Suppressor macrophage (primary cell): ENCODE measurements around the gene LYPD4.
"Not testable (repeated sequence)": the region's sequence is repeated elsewhere in the genome, so short reads cannot be mapped to it uniquely, and the experiment has no call there.

Experiments used
- DNase-seq, 4 experiments: peaks; one replicate each; pipeline ENCODE4 v3.0.0-alpha.2; 2020 to 2022

LYPD4 gene

DNA sequence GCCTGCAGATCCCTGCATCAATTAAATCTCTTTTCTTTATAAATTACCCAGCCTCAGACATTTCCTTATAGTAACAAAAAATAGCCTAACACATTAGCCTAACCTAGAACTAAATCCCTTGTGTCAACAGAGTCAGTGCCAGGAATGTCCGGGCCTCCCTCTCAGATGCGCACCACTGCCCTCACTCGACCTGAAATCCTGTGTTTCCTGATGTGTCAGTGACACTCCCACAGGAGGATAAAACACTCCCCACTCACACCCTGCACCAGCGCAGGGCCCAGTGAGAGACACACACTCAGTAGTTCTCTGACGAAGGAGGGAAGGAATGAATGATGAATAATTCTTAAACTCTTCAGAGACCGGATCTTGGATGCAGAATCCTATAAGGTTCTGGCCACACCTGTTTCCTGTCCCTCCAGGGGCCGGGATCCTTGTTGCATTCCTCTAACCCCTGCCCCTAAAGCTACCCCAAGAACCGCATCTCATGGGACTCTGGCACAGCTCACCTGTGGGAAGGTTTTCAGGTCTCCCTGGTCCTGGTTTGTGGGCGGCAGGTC is 45.0 kb downstream of the LYPD4 start:
- no peak for DNase-seq

DNA sequence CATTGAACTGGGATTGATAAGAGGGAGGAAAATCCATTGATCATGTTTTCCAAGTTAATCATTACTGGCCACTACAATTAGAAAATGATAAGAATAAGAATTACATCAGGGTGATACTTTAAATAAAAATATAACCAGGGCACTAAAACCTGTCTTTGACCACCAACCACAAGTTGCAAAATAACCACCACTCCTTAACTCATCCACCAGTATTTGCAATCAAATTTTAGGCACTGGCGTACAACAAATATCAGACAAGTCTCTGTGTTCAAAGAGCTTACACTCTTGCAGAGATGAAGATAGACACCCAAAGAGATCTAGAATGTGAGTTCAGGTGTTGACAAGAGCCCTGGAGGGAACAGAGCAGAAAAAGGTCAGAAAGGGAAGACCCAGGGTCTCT is 47.6 kb downstream of the LYPD4 start:
- DNase-seq, result no peak

DNA sequence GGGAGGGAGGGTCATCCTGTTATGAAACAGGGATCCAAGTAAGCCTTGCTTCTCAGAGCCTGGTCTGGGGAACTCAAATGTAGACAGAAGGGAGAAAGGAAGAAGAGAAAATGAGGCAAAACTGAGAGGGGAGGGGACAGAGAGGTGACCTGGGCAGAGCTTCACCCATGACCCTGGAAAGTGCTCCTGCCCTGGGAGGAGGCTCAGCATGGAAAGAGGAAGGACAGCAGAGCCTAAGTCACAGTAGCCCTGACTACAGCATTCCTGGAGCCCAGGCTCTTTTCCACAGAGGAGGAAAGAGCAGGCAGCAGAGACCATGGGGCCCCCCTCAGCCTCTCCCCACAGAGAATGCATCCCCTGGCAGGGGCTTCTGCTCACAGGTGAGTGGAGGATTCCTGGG is 48.1 kb downstream of the LYPD4 start, which contains the start of gene CEACAM3:
TSS of gene CEACAM3 (plus strand) at position 226 of the 400 bp plus-strand sequence. CDS start at position 317, 91 bp downstream.
- peak; percentile 59 to 71 (median 66) for DNase-seq

DNA sequence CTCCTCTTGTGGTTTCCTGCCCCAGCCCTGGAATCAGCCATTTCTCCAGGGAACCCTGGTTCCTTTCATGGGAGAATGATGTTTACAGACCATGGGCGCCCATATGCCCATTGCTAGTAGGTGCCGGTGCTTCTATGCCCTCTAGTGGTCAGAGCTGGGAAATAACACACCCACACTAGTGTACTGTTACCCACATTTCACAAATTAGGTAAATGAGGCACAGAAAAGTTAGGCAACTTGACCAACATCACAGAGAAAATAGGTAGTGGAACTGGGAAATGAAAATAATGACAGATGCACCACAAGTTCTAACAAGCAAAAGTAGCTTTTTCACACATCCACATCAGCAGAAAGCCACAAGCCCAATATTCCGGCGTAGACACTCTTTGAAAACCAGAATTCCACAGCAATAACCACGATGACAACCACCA is 49.4 kb downstream of the LYPD4 start:
- DNase-seq, result peak; percentile 79 to 84 (median 81)

- DNase-seq, result no peak
Measured at GRCh38 chr19:41793414-41793727, 51.1 kb downstream of the LYPD4 start.

- peak; percentile 77 to 91 (median 86) for DNase-seq
Measured at GRCh38 chr19:41792513-41793413, 51.7 kb downstream of the LYPD4 start.

DNA sequence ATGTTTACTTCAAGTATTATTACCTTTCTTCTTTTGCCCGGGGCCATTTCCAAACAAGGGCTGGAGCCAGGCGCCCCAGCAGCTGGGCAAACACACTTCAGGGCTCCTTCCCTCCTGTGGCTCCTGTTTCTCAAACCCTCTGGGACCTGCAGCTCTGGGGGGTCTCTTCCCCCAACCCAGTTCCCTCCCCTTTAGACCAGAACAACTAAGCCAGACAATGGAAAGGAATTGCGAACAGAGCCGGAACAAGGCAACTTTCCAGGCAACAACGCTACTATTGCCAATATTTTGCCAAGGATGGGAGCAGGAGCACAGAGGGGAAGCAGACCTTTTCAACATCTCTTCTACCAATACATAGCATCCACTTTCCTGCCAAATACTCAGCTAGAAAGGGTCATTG is 55.4 kb downstream of the LYPD4 start:
- not testable (repeated sequence) for DNase-seq

DNA sequence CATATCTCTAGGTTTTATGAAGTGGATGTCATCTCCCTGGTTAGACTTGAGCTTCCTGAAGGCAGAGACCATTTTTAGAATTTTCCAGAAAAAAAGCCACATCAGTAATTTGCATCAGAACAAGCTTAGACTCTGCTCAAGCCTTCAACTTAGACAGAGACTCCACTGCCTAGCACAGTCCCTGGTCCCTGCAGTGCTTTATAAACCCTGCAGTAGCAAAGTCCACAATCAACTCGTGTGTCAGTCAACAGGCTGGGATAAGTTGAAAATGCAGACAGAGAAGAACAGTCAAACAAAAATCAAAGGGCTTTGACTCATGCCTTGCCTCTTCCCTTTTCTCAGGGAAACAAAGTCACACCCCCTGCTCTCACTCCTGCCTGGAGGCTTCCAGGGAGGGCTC is 56.0 kb downstream of the LYPD4 start:
- DNase-seq, result not testable (repeated sequence)
